C4-2B (cell line): ENCODE measurements around the gene CLNS1A.

Source experiments
- H3K27ac ChIP-seq: fragments of 450-650 bp; 2 replicates; pipeline ENCODE4 v1.5.1; 2017
- CTCF ChIP-seq: fragments of 450-650 bp; conservative IDR thresholded peaks from 2 replicates; pipeline ENCODE4 v1.5.1; 2017; ENCODE audit warnings: mild to moderate bottlenecking
- ZFX ChIP-seq: fragments of 450-650 bp; IDR thresholded peaks from 2 replicates; pipeline ENCODE4 v1.6.1; 2017

Gene CLNS1A

GRCh38 chr11:77569676-77570070 is 67.9 kb downstream of the CLNS1A start:
- no peak overlapping the region for H3K27ac ChIP-seq
- TF ChIP-seq CTCF: no peak
- no peak for TF ChIP-seq ZFX

- no peak overlapping the region for H3K27ac ChIP-seq
- no peak for TF ChIP-seq CTCF
- TF ChIP-seq ZFX: no peak
Observed at GRCh38 chr11:77568916-77569675, 68.5 kb downstream of the CLNS1A start.

- TF ChIP-seq ZFX (no peak), CTCF (no peak)
- H3K27ac ChIP-seq: no peak overlapping the region
Observed at GRCh38 chr11:77568306-77568705, 69.3 kb downstream of the CLNS1A start.
